BJ (cell line): Measurements from ENCODE around the gene XPO1. TPM values are rescaled to one million over a fixed set of nuclear protein-coding genes. Genes with fewer than 3 reads are reported as not detected.
"Not testable (repeated sequence)": the region's sequence is repeated elsewhere in the genome, so short reads cannot be mapped to it uniquely, and the experiment has no call there.

Experiments
- CTCF ChIA-PET: fragments of 350-600 bp; formaldehyde crosslinking; extraction: SDS; loops from one replicate; lab custom pipeline; 2021; ENCODE audit warnings: antibody characterized with exemption, inconsistent platforms; lab: Yijun Ruan, JAX
- POLR2A ChIA-PET: fragments of 300-600 bp; sonication (Branson Sonifier 250); formaldehyde crosslinking; extraction: SDS; loops from one replicate; lab custom pipeline; 2021; ENCODE audit warnings: antibody characterized with exemption; lab: Charles Lee
- DNase-seq: peaks from one replicate; pipeline ENCODE4 v3.0.0-alpha.2; 2011; ENCODE audit warnings: low read depth
- H3K27me3 ChIP-seq: 2 replicates; pipeline ENCODE4 v1.6.0; 2011; ENCODE audit warnings: low read length; ENCODE audit not compliant: control insufficient read depth, insufficient read depth
- H3K36me3 ChIP-seq: 2 replicates; pipeline ENCODE4 v1.5.1; 2011; ENCODE audit warnings: low read length; ENCODE audit not compliant: control insufficient read depth, insufficient read depth
- H3K4me3 ChIP-seq: 2 replicates; pipeline ENCODE4 v1.5.1; 2011; ENCODE audit warnings: low read depth, mild to moderate bottlenecking, control low read depth, low read length
- CTCF ChIP-seq: IDR thresholded peaks from 2 replicates; pipeline ENCODE4 v1.5.1; 2011; ENCODE audit warnings: low read depth, mild to moderate bottlenecking, control low read depth, inconsistent platforms, low read length, moderate library complexity; ENCODE audit not compliant: insufficient read depth
- polyA plus RNA-seq: library from polyadenylated mRNA; depleted of rRNA; stranded (reverse); fragments of >200 nt; gene quantifications from 2 replicates; pipeline ENCODE4 v1.2.3, GENCODE V29; 2011

Gene XPO1
- polyA plus RNA-seq, 1 experiment: 39.1 TPM

- no peak for TF ChIP-seq CTCF
- H3K27me3 ChIP-seq: no peaks in the 10 kb centered on the region
- ChIA-PET POLR2A (no interaction called here), CTCF (no interaction called here)
- DNase-seq: no peak
- no peaks in the 10 kb centered on the region for H3K36me3 ChIP-seq
- no peak overlapping the region for H3K4me3 ChIP-seq
Observed at GRCh38 chr2:61463769-61464475, 74.2 kb downstream of the XPO1 start.

GRCh38 chr2:61461404-61461803 lies 76.8 kb downstream of the XPO1 start:
- ChIA-PET POLR2A (no interaction called here), CTCF (interaction anchor here (0.6 kb wide), 1 partner anchor 12 kb away, joined by 4 read pairs; no protein-coding TSS in a partner anchor)
- no peak for DNase-seq
- no peaks in the 10 kb centered on the region for H3K27me3 ChIP-seq
- TF ChIP-seq CTCF: no peak
- H3K4me3 ChIP-seq: no peak overlapping the region
- peaks cover 2% of the 10 kb centered on the region for H3K36me3 ChIP-seq

GRCh38 chr2:61460163-61460562 lies 78.0 kb downstream of the XPO1 start:
- Histone ChIP-seq H3K27me3 (no peaks in the 10 kb centered on the region), H3K4me3 (no peak overlapping the region), H3K36me3 (peaks cover 2% of the 10 kb centered on the region)
- TF ChIP-seq CTCF: no peak
- ChIA-PET CTCF (interaction anchor here (1.1 to 1.5 kb wide), 2 partner anchors 8 to 34 kb away, joined by 3 to 4 read pairs; no protein-coding TSS in a partner anchor), POLR2A (interaction anchor here (0.7 kb wide), 1 partner anchor 1972 kb away, joined by 3 read pairs; no protein-coding TSS in a partner anchor)
- DNase-seq: peak; percentile 32

GRCh38 chr2:61456746-61457420 lies 81.3 kb downstream of the XPO1 start:
- DNase-seq: no peak
- ChIA-PET CTCF (interaction anchor here (0.6 kb wide), 1 partner anchor 25 kb away, joined by 4 read pairs; no protein-coding TSS in a partner anchor), POLR2A (no interaction called here)
- no peak for TF ChIP-seq CTCF
- Histone ChIP-seq H3K36me3 (peaks cover 2% of the 10 kb centered on the region), H3K4me3 (no peak overlapping the region), H3K27me3 (no peaks in the 10 kb centered on the region)

- DNase-seq: no peak
- no peak for TF ChIP-seq CTCF
- CTCF ChIA-PET: no interaction called here
- Histone ChIP-seq H3K27me3 (no peaks in the 10 kb centered on the region), H3K36me3 (peaks cover 2% of the 10 kb centered on the region), H3K4me3 (no peak overlapping the region)
- POLR2A ChIA-PET: no interaction called here
Observed at GRCh38 chr2:61456070-61456745, 81.9 kb downstream of the XPO1 start.

- DNase-seq, POLR2A ChIA-PET, H3K36me3 ChIP-seq: not testable (repeated sequence)
Observed at GRCh38 chr2:61454972-61455371, 83.2 kb downstream of the XPO1 start.

More at GRCh38 chr2:61454972-61455371, 83.2 kb downstream of the XPO1 start:
- H3K4me3 ChIP-seq, CTCF ChIA-PET, H3K27me3 ChIP-seq: not testable (repeated sequence)
